Panc1 (cell line): Measurements from ENCODE around the gene DYNC1H1.

Source experiments
- TCF7L2 ChIP-seq: IDR thresholded peaks from 2 replicates; pipeline ENCODE4 v1.6.1; 2011; ENCODE audit warnings: mild to moderate bottlenecking, low read depth, low read length, inconsistent platforms
- TF ChIP-seq, protein P1 (sequence below): fragments of 450-650 bp; IDR thresholded peaks from 2 replicates; pipeline ENCODE4 v1.5.1; 2017; ENCODE audit warnings: mild to moderate bottlenecking
- TF ChIP-seq, protein P2 (sequence below), 2 experiments: IDR thresholded peaks; 2 replicates each; pipeline ENCODE4 v1.6.1; 2011 to 2012; ENCODE audit warnings: low read depth in 2 of 2, control low read depth in 1 of 2, low read length in 1 of 2, mild to moderate bottlenecking in 1 of 2, moderate library complexity in 1 of 2; ENCODE audit not compliant: insufficient read depth in 1 of 2

DNA sequence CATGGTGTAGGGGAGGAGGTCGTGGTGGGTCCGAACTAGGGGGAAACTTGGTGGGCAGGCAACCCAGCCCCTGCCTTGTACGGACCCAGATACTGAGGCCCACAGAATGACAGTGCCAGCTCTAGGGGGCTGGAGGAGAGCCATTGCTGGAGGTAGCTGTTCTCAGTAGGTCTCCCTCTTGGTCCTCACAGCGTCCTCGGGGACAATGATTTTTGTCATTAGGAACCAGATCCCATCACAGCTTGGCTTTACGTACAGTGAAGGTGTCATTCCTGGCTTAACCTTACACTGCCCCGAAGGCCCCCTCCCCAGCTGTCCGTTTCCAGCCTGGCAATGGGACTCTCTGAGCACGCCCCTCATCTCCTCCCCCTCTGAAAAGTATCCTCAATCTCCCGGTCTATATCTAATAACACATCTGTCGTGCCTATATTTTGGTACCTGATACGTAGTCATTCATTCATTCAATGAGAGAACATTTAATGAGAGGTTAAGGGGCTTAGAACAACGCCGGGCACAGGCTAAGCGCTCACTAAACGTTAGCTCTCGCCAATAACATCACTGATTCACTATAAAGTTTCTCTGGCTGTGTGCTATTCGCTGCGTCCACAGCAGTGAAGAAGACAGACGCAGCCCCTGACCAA is 597 bp upstream of the DYNC1H1 start:
- TF ChIP-seq, protein P1, sequence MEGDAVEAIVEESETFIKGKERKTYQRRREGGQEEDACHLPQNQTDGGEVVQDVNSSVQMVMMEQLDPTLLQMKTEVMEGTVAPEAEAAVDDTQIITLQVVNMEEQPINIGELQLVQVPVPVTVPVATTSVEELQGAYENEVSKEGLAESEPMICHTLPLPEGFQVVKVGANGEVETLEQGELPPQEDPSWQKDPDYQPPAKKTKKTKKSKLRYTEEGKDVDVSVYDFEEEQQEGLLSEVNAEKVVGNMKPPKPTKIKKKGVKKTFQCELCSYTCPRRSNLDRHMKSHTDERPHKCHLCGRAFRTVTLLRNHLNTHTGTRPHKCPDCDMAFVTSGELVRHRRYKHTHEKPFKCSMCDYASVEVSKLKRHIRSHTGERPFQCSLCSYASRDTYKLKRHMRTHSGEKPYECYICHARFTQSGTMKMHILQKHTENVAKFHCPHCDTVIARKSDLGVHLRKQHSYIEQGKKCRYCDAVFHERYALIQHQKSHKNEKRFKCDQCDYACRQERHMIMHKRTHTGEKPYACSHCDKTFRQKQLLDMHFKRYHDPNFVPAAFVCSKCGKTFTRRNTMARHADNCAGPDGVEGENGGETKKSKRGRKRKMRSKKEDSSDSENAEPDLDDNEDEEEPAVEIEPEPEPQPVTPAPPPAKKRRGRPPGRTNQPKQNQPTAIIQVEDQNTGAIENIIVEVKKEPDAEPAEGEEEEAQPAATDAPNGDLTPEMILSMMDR: no peak
- no peak for TF ChIP-seq TCF7L2
- TF ChIP-seq, protein P2, sequence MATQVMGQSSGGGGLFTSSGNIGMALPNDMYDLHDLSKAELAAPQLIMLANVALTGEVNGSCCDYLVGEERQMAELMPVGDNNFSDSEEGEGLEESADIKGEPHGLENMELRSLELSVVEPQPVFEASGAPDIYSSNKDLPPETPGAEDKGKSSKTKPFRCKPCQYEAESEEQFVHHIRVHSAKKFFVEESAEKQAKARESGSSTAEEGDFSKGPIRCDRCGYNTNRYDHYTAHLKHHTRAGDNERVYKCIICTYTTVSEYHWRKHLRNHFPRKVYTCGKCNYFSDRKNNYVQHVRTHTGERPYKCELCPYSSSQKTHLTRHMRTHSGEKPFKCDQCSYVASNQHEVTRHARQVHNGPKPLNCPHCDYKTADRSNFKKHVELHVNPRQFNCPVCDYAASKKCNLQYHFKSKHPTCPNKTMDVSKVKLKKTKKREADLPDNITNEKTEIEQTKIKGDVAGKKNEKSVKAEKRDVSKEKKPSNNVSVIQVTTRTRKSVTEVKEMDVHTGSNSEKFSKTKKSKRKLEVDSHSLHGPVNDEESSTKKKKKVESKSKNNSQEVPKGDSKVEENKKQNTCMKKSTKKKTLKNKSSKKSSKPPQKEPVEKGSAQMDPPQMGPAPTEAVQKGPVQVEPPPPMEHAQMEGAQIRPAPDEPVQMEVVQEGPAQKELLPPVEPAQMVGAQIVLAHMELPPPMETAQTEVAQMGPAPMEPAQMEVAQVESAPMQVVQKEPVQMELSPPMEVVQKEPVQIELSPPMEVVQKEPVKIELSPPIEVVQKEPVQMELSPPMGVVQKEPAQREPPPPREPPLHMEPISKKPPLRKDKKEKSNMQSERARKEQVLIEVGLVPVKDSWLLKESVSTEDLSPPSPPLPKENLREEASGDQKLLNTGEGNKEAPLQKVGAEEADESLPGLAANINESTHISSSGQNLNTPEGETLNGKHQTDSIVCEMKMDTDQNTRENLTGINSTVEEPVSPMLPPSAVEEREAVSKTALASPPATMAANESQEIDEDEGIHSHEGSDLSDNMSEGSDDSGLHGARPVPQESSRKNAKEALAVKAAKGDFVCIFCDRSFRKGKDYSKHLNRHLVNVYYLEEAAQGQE (IDR thresholded peaks at IDR 0.05; ENCODE audit: insufficient read depth in 1 of 2, low read depth in 2 of 2, low read length in 1 of 2): no peak
